NCI-H748 (cell line): ENCODE measurements around the gene NCAPG2.
"Not testable (repeated sequence)": the region's sequence is repeated elsewhere in the genome, so short reads cannot be mapped to it uniquely, and the experiment has no call there.

Experiments used
- DNase-seq: peaks from one replicate; lab custom pipeline; 2025; ENCODE audit not compliant: unreplicated experiment; lab: John Stamatoyannopoulos, UW

Gene NCAPG2

DNA sequence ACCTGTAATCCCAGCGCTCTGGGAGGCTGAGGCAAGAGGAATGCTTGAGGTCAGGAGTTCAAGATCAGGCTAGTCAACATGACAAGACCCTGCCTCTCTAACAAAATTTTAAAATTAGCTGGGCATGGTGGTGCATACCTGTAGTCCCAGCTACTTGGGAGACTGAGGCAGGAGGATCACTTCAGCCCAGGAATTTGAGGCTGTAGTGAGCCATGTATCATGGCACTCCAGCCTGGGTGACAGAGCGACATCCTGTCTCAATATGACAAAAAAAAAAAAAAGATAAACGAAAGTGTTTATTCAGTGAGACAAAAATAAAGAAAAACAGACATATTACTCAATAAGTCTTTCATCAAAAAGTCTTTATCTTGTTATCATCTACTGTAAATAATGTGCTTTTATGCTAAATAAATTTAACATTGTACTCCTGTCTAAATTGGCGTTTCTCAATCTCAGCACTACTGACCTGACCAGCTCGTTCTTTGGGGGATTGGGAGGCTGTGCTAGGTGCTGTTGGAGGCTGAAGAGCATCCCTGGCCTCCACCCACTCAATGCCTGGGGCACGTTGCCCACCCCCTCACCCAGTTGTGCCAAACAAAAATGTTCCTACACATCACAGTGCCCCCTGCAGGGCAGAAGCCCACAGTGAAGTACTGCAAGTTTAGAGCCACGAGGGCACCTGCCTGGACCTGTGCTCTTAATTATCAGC is 57.7 kb downstream of the NCAPG2 start:
- peak; percentile 9 for DNase-seq

- DNase-seq = no peak
These were observed 58.8 kb downstream of the NCAPG2 start for GRCh38 chr7:158645842-158646241.

DNA sequence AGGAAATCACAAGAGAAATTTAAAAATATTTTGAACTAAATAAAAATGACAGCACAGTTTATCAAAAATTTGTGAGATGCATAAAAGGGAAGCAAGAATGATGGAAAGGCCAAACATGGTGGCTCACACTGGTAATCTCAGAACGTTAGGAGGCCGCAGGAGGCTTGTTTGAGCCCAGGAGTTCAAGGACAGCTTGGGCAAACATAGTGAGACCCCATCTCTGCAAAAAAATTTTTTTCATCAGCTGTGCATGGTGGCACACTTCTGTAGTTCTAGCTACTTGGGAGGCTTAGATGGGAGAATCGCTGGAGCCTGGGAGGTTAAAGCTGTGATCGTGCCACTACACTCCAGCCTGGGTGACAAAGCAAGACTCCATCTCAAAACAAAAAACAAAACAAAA is 62.5 kb downstream of the NCAPG2 start:
- DNase-seq = no peak

- DNase-seq = no peak
These were observed 66.6 kb downstream of the NCAPG2 start for GRCh38 chr7:158638001-158638400.

DNA sequence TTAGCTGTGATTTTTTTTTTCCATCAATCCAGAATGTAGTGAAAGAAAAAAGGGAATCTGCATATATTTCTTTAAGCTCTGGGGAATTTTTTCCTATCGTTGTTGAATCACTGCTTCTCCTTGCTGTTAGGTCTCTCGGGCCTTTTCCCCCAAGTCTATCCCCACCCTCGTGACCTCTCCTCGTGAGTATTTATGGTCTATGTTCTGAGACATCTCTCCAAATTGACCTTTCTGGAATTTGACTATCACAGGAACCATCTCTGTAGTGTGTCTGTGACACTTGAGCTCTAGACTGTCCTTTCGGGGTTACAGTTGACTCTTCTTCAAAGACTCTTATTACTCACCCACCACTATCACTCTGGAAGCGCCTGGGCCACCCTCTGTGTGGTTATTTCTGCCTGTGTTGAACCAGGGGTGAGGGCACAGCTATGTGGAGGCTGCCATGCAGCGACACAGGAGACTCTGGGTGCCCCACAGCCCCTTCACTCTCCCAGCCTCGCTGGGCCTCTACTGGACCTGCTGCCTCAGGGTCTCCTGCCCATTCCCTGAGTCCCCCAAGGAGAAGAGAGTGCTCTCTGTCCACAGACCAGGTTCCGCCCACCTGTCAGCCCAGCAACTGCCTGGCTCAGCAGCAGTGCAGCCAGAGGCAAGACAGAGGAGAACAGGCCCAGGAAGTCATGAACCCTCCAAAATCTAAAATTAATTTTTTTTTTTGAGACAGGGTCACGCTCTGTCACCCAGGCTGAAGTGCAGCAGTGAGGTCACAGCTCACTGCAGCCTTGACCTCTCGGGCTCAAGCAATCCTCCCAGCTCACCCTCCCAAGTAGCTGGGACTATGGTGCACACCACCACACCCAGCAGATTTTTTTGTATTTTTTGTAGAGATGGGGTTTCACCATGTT is 71.3 kb downstream of the NCAPG2 start:
- DNase-seq = no peak

DNA sequence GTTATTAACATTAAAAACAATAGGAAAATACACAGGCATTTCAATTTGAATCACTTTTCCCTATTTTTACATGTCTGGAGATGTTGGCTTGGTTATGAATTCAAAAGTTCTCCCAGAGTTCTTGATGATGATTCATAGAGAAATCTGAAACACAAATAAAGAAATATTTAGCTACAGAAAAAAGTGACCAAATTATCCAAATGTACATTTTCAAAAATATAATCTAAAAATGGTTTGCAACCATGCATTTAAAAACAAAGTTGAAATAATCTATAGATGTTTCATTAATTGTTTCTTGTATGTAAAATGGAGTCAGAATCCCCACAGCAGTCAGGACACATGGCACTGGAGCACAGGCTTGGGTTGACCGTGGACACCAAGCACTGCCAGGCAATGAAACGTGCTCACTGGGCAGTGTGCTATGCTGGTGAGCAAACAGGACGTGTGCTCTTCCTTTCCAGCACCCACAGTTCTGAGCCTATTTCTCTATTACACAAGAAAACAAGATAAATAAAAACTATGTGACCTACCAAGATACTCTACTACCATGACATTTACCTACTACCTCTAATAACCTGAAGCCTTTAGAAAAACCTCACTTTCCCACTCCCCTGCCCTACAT is 72.9 kb downstream of the NCAPG2 start:
- DNase-seq = no peak

DNA sequence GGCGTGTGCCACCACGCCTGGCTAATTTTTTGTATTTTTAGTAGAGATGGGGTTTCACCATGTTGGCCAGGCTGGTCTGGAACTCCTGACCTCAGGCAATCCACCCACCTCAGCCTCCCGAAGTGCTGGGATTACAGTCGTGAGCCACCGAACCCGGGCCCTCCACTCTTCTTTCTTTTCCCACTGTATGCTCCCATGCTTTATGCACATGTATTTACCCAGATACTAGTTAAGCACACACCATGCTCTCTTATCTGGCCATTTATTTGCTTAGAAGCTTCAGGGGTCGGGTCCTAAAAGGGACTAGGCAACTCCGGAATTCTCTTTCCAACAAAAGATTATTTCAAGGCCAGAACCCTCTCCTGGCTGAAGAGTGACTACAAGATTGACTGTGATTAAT is 78.3 kb downstream of the NCAPG2 start:
- not testable (repeated sequence) for DNase-seq

- no peak for DNase-seq
These were observed 81.4 kb downstream of the NCAPG2 start for GRCh38 chr7:158623241-158623640.

GRCh38 chr7:158620839-158621441 is 83.7 kb downstream of the NCAPG2 start:
- DNase-seq = no peak

- DNase-seq = no peak
These were observed 84.2 kb downstream of the NCAPG2 start for GRCh38 chr7:158620418-158620817.

GRCh38 chr7:158618745-158619140 is 85.9 kb downstream of the NCAPG2 start:
- DNase-seq = no peak

DNA sequence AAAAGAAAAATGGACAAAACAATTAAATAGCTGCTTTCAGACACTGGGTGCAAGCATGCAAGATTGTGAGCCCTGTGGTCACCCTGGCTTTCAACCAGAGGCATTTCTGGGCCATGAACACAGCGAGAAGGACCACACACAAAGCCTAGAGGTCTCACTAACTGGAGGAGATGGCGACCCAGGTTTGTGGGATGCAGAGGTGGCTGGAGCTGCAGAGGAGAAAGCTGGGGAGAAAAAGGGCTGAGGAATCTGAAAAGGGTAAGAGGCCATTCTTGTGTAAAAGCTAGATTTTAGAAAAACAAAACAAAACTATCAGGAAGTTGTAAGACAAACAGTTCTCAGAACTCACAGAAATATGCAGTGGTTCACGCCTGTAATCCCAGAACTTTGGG is 86.9 kb downstream of the NCAPG2 start:
- DNase-seq = no peak

GRCh38 chr7:158616050-158616449 is 88.6 kb downstream of the NCAPG2 start:
- no peak for DNase-seq

- DNase-seq = no peak
These were observed 89.9 kb downstream of the NCAPG2 start for GRCh38 chr7:158614700-158615099.

DNA sequence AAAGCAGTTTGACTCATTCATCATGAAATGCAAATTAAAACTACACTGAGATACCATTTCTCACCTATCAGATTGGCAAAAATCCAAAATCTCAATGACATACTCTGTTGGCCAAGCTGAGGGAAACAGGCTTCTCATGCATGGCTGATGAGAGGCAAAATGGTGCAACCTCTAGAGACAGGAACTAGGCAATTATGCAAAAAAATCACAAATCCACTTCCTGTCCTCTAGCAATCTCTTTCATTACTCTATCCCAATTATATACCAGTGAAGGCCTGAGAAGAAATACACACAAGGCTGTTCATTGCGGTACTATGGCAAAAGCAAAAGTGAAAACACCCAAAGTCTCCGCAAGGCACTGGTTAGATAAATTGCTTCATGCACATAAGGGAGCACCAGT is 91.1 kb downstream of the NCAPG2 start:
- peak; percentile 35 for DNase-seq

DNA sequence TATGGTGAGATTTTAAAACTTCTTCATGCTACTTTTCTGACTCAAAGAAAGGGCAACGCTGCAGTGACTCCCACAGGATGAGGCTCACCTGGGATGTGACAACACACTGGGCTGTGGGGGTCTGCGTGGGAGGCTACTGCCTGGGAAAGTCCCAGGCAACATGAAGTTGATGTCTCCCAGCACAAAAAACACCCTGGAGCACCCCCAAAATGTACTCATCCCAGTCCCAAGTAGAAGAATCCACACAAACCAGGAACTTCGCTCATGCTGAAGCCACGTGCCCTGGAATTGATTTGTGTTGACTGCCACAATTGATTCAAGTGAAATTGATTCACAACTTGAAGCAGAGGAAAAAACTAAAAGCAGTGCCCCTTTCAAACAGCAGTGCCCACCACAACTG is 92.1 kb downstream of the NCAPG2 start:
- DNase-seq = no peak

- DNase-seq = no peak
These were observed 93.1 kb downstream of the NCAPG2 start for GRCh38 chr7:158611541-158611940.

- DNase-seq = no peak
These were observed 95.2 kb downstream of the NCAPG2 start for GRCh38 chr7:158609313-158609974.

GRCh38 chr7:158607563-158607962 is 97.0 kb downstream of the NCAPG2 start:
- DNase-seq = no peak

DNA sequence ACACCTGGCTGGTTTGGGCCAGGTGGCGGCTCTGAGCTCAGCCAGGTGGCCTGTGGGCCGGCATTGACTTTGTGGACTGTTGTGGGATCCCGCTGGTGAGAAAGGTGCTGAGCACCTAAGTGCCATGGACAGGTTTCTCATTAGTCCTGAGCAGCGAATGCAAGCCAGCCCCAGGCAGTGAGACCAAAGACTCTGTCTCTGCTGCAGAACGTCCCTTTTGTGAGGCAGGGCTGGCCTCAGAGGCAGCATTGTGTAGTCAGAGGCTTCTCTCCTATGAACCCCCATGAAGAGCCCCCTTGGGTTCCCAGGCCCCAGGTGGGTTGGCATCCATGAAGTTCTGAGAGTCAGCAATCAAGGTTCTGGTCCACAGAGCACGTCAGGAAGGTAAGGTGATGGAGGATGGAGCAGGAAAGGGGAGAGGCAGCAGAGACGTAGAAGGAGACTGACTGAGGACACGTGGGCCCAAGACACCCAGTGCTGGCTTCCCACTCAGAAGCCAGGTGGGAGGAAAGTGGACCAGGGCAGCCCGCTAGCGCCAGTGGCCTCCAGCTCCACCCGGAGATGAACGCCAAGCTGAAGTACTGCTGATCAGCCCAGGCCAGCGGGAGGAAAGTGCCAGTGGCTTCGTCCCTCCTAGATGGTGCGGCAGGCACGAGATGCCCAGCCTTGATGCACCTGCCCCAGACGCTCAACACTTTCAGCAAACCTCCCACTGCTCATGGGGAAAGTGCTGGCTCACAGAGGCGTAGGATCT is 97.8 kb downstream of the NCAPG2 start:
- no peak for DNase-seq
